DMS 273 (cell line): ENCODE results near the gene MAGIX.

Source experiments
- DNase-seq: peaks from one replicate; lab custom pipeline; 2025; ENCODE audit not compliant: unreplicated experiment; lab: John Stamatoyannopoulos, UW

MAGIX gene

GRCh38 chrX:49183701-49184281 is 21.2 kb downstream of the MAGIX start:
- no peak for DNase-seq

GRCh38 chrX:49184294-49185281 is 22.0 kb downstream of the MAGIX start:
- DNase-seq: peak; percentile 93

DNA sequence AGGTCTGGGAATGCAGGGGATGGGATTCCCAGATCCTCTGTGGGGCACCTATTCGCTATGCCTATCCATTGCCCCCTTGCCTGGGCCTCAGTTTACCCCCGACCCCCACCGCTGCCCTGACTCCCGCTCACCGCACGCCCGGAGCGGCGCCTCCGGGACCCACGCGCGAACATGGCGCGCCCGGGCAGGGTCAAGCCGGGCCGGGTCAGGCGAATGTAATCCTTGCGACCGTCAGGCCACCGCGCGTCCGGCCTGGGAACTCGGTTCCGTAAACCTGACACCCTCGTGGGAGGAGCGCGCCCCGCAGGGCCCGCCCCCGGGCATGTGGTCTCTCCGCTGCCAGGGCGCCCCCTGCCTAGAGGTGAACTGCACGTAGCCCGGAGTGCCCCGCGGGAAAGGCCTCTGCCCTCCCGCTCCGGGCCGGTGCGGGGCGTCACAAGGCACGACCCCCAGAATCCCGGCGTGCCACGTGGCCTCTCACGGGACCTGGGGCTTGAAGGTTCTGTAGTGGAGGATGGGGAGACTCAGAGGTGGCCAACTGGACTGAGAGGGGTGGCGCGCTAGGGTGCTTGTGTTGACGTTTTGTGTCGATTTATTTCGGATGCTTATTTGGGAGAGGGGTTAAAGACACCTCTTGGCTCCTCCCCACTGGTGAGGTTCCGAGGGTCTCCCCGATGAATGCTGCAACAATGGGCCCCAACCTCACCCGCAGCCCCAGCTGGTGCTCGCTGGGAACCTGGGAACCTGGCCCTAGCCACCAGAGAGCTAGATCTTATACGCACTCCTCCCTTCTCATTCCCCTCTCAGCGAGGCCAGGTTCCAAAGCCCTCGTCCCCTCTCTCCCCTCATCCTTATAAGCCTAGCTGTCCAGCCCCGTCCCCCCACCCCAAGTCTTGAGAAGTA is 23.8 kb downstream of the MAGIX start, which contains the start of gene PRICKLE3:
PRICKLE3 (minus strand) TSS at position 249 of the 903 bp plus-strand sequence; CDS start at position 173, 76 bp downstream.
- peak; percentile 94 for DNase-seq

DNA sequence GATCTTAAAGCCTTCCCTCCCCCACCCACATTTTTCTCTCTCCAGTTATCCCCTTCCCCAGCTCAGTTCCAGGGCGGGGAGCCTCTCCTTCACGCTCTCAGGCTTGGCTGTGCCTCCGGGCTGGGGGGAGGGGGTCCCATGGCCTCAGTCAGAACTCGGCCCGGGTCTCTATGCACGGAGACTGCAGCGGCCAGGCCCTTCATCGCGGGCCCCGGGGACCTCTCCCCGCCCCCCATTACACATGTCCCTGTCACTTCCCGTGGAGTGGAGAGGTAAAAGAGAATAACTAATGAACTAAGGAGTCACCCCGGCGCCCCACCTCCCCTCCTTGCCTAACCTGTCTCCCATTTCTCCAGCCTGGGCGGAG is 24.5 kb downstream of the MAGIX start:
- no peak for DNase-seq

DNA sequence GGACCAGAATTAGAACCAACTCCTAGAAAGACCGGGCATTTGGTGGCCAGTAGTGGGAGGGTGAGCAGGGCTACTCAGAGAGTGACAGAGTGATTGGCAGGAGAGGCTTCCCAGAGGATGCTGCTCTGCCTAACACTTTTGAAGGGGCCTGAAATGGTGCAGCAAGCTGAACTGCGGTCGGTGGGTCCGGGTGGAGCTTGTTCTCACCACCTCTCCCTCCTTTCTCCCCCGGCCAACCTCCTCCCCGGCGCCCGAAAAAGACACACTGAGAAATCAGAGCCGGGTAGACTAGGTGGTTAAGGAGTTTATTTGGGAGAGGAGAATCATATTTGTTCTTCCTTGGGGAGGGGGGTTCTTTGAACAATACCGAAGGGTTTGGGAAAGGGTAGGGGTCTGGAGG is 25.0 kb downstream of the MAGIX start:
- DNase-seq: no peak

GRCh38 chrX:49188468-49189076 is 26.0 kb downstream of the MAGIX start:
- DNase-seq: no peak

GRCh38 chrX:49189606-49190005 is 27.0 kb downstream of the MAGIX start:
- no peak for DNase-seq

DNA sequence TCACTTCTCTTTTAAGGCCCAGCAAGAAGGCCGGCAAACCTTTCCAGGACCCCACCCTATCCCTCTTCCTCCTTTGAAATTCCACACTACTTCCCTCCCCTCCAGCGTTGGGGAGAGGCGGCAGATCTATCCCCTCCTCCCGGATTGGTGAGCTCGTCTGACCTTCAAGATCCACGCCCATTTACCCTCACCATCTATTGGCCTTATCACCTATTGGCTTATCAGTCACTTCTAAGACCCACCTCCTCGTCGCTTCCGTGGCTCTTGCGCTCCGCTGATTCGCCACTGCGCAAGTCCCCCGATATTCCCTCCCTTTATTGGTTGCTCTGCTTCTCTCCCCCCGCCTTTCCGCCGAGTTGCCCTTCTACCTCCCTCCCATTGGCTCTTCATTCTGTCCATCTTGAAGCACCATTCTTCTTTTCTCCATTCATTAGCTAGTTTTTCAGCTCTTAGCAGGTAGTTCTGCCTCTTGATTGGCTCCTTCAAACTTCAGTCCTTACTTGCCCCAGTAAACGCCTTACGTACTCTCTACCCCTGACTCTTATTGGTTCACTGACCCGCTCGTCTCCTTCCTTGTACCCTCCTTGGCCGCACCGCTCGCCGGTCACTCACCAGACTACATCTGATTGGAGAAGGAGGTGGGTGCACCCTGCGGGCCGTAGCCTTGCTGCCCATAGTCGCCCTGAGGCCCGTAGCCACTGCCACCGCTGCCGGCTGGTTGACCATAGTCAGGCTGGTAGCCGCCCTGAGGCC is 28.4 kb downstream of the MAGIX start:
- peak; percentile 98 for DNase-seq

DNA sequence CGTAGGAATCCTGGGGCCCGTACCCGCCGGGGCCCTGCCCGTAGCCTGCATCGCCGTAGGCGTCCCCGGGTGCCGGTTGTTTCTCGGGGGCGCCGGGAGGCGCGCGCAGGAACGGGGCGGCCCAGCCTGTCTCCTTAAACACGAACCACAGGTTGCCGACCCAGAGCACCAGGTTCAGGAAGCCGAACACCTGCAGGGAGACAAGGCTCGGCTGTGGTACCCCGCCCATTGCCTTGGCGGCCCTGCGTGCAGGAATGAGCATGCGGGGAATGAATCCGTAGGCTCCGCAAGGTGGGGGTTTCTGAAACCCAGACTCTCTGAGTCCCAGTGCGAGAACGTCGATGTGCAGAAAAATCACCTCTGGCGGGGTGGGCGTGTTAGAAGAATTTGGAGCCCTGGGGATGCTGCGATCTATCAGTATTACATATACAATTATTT is 29.0 kb downstream of the MAGIX start:
- DNase-seq: peak; percentile 69

DNA sequence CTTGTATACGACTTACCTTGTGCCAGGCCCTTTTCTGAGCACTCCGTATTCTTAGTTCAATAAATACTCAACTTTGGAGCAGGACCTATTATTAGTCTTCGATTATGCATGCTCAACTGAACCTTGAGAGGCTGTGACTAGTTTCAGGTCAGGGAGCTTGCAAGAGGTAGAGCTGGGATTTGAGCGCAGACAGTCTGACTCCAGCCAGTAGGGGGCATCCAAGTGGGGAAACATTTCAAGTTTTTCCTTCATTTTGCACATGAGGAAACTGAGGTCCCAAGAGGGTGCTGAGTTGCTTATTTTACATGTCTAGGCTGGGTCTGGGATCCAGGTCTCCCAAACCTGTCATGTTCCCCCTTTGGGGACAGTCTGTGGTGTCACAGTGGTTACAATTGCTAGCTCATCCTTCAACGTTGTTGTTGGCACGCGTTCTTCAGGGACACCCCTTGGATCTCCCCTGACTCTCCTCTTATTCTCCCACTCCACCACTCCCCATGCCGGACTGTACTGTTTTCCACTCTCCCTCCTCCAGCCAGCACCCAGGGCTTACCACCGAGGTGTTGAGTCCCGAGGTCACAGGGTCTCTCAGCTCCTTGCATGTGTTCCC is 30.3 kb downstream of the MAGIX start:
- DNase-seq: peak; percentile 73

DNA sequence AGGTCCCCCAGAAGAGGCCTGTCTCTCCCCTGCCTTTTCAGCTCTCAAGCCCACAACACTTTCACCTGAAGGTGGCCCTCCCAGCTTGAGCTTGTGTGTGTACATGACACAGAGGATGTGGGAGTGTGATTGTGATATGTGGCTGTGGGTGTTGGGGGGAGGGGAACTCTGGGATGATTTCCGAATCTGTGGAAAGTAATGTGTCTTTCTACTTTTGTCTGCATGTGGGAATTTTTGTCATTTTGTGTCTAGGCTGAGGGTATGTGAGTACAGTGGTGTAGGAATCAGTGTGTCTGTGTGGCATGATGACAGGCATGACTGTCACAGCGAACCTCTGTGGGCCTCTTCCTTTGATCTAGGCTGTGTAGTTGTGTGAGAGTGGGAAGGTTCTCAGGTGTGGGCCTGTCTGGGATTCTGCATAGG is 31.0 kb downstream of the MAGIX start:
- no peak for DNase-seq

DNA sequence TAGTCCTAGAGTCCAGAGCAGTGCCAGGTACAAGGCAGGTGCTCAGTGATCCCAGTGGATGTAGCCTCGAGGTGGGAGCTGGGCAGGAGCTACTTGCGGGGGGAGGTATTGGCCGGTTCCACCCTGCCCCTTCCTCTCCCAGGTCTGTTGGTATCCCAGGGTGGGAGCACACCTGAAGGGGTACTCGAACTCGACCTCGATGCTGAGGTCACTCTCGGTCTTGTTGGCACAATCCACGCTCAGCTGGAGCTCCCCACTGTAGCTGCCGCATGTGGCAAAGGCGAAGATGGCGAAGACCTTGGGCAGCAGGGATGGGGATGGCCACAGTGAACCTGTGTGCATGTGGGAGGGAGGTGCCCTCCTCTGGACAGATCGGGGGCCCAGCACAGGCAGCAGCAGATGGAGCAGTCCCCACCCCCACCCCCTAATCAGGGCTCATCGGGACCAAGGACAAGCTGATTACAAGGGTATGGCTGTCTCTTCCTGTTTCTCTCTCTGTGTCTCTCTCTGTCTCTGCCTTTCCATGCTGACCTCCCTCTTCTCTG is 35.1 kb downstream of the MAGIX start:
- no peak for DNase-seq

DNA sequence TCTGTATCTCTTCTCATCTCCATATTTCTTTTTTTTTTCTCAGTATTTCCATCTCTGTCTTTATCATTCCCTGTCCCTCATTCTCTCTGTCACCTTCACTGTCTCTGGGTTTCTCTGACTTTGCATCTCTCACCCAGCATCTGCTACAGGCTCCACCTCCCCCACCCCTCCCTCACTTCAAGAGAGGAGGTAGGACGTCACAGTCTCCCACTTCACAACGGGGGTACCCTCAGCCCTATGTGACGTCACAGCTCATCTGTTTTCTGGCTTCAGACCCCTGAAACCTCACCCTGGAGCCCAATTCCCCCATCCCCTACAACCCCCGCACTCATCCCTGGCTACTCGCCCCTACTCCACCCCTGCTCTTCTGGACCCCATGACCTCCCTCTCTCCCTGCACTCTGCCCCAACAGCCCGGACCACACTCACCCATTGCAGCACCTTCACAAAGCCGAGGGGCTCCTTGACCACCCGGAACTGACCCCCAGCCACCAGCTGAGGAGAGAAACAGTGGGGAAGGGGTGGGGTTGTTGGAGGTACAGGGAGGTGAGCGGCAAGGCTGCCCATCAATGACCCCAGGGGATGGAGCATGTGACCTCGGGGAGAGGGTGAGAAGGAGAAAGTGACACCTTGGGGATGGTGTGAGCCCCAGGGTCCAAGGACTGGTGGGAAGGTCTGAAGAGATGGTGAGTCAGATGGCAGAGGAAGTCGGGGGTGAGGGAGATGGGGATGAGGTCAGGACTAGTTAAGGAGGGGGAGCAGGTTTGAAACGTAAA is 36.2 kb downstream of the MAGIX start:
- DNase-seq: no peak

GRCh38 chrX:49199315-49199595 is 36.7 kb downstream of the MAGIX start:
- no peak for DNase-seq

DNA sequence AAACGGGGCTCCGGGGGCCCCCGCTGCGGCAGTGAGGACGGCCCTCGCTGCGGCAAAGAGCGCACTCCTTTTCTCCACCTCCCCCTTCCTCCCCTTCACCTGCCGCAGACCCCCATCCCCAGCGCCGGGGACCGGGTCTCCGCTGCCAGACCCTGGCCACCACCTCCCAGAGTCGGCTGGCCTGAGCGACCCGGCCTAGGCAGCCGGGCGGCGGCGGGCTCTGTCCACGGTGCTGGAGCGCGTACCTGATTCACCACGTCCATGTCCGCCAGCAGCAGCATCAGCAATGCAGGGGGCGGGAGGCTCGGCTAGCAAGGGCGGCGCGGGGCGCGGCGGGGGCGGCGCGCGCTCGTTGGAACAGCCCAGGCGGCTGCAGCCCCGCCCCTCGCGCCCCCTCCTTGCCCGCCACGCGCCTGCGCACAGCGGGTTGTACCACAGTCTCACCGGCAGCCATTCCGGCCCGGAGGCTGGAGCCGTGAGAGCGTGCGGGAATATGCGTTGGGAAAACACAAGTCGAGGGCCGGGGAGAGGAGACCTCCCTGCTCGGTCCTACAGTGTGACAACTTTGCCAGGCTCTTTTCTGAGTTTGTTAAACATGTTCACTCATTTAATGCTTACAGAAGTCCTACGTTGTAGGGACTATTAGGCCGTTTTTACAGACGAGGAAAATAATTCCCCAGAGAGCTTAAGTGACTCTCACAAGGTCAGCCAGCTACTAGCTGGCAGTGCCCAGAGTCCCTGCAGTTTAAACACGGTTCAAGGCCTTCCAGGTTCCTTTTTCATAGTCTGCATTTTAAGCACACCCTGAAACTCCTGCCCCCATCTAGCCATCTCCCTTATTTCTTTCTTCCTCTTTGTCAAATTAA is 37.6 kb downstream of the MAGIX start, which contains the start of gene SYP:
SYP (minus strand) TSS at position 288 of the 866 bp plus-strand sequence; CDS start at position 281, 7 bp downstream.
- DNase-seq: peak; percentile 95

- DNase-seq: no peak
Observed at GRCh38 chrX:49202022-49202421, 39.5 kb downstream of the MAGIX start.

- no peak for DNase-seq
Observed at GRCh38 chrX:49203536-49203935, 41.0 kb downstream of the MAGIX start.

DNA sequence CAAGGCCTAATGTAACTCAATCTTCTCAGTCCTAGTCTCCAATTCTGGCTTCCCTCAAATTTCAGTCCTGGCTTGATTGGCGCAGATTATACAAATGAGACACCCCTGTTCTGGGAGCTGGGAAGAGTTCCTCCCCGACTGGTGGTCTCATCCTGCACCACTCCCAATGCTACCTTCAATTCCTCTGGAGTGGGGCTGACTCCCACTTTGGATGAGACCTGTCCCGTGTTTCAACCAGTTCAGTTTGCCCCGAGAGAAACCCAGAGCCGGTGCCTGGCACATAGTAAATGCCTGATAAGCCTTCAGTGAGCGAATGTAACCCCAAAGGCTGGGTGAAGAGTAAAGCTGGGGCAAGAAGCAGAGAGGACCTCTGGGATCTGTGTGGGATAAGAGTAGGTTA is 41.5 kb downstream of the MAGIX start:
- no peak for DNase-seq
